Measurements from ENCODE around the gene MAOB. TPM values are rescaled to one million over a fixed set of nuclear protein-coding genes. Genes with fewer than 3 reads are reported as not detected.
A peak's percentile ranks its signal among the peaks of the same experiment; 100 is the strongest.

The MAOB gene
- total and polyA plus RNA-seq, 12 donors = 10.8 to 90.0 (median 41.2) TPM

- intact Hi-C loops (cut with DNase I) = loop anchor here in 1 of 2 donors (10.0 kb wide), 1 partner anchor 98 kb away; no protein-coding TSS in a partner anchor
- Histone ChIP-seq H3K27ac (no peak overlapping the region), H3K9me3 (replicated peaks in 1 of 3) (no peaks in the 10 kb centered on the region), H3K4me1 (replicated peaks in 1 of 2) (no peaks in the 10 kb centered on the region), H3K36me3 (replicated peaks in 1 of 2) (no peaks in the 10 kb centered on the region), H3K4me3 (no peak overlapping the region), H3K27me3 (no peaks in the 10 kb centered on the region)
- TF ChIP-seq CTCF (IDR thresholded peaks at IDR 0.05) = peak; percentile 56 to 69 (median 61)
- no peak for TF ChIP-seq POLR2A (IDR thresholded peaks at IDR 0.05)
- 13 to 18% (median 16%) methylated on average over 3 of the region's 3 CpGs for WGBS, 4 donors
- no peak for DNase-seq
These were observed 45.6 kb downstream of the MAOB start for GRCh38 chrX:43836435-43837184.

GRCh38 chrX:43835559-43835958 lies 46.7 kb downstream of the MAOB start:
- H3K27me3 ChIP-seq = no peaks in the 10 kb centered on the region
- no peak for DNase-seq
- no peak overlapping the region for H3K27ac ChIP-seq
- no peaks in the 10 kb centered on the region for H3K4me1 ChIP-seq (replicated peaks in 1 of 2)
- H3K9me3 ChIP-seq (replicated peaks in 1 of 3) = no peaks in the 10 kb centered on the region
- no peaks in the 10 kb centered on the region for H3K36me3 ChIP-seq (replicated peaks in 1 of 2)
- H3K4me3 ChIP-seq = no peak overlapping the region
- TF ChIP-seq POLR2A (IDR thresholded peaks at IDR 0.05) (no peak), CTCF (IDR thresholded peaks at IDR 0.05) (no peak)
- intact Hi-C loops (cut with DNase I) = loop anchor here in 1 of 2 donors (10.0 kb wide), 1 partner anchor 99 kb away; no protein-coding TSS in a partner anchor
- WGBS, 4 donors = 63 to 92% (median 73%) methylated on average over 1 of the region's 1 CpG

- Histone ChIP-seq H3K4me3 (no peak overlapping the region), H3K9me3 (replicated peaks in 1 of 3) (no peaks in the 10 kb centered on the region), H3K27me3 (no peaks in the 10 kb centered on the region), H3K27ac (peak overlapping the region in 1 of 5 donors; percentile 6), H3K4me1 (replicated peaks in 1 of 2) (no peaks in the 10 kb centered on the region), H3K36me3 (replicated peaks in 1 of 2) (no peaks in the 10 kb centered on the region)
- no peak for DNase-seq
- intact Hi-C loops (cut with DNase I) = no loop called here
- no peak for TF ChIP-seq POLR2A (IDR thresholded peaks at IDR 0.05)
- no peak for TF ChIP-seq CTCF (IDR thresholded peaks at IDR 0.05)
These were observed 54.5 kb downstream of the MAOB start for GRCh38 chrX:43827791-43828190.

- Histone ChIP-seq H3K4me1 (replicated peaks in 1 of 2) (no peaks in the 10 kb centered on the region), H3K27me3 (no peaks in the 10 kb centered on the region), H3K27ac (no peak overlapping the region), H3K36me3 (replicated peaks in 1 of 2) (no peaks in the 10 kb centered on the region), H3K9me3 (replicated peaks in 1 of 3) (no peaks in the 10 kb centered on the region), H3K4me3 (no peak overlapping the region)
- DNase-seq = no peak
- TF ChIP-seq POLR2A (IDR thresholded peaks at IDR 0.05) = no peak
- no peak for TF ChIP-seq CTCF (IDR thresholded peaks at IDR 0.05)
- WGBS, 4 donors = 17 to 27% (median 24%) methylated on average over 1 of the region's 1 CpG
- intact Hi-C loops (cut with DNase I) = no loop called here
These were observed 60.2 kb downstream of the MAOB start for GRCh38 chrX:43822014-43822413.
